ENCODE results near the gene BOK. TPM values are rescaled to one million over a fixed set of nuclear protein-coding genes. Genes with fewer than 3 reads are reported as not detected.
A peak's percentile ranks its signal among the peaks of the same experiment; 100 is the strongest.

BOK gene
- total RNA-seq, 1 donor from 2014 or later = not detected

DNA sequence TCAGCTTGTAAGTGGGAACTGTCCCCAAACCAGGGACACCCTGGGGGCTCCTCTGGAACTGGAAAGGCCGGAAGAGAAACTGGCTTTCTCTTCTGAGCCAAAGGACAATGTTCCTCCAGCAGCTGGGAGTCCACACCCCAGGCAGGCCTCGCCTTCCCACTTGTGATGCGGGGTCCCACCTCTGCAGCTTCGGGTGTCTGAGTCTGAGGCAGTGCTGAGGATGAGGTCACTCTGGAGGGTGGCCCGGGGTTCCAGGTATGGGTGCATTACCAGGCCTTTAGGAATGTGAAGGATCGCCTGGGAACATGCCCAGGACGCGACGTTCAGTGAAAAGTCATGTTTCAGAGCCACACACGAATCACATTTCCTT, 18.2 kb upstream of the BOK start:
- H3K4me3 Mint-ChIP-seq = peak overlapping the region; percentile 75

DNA sequence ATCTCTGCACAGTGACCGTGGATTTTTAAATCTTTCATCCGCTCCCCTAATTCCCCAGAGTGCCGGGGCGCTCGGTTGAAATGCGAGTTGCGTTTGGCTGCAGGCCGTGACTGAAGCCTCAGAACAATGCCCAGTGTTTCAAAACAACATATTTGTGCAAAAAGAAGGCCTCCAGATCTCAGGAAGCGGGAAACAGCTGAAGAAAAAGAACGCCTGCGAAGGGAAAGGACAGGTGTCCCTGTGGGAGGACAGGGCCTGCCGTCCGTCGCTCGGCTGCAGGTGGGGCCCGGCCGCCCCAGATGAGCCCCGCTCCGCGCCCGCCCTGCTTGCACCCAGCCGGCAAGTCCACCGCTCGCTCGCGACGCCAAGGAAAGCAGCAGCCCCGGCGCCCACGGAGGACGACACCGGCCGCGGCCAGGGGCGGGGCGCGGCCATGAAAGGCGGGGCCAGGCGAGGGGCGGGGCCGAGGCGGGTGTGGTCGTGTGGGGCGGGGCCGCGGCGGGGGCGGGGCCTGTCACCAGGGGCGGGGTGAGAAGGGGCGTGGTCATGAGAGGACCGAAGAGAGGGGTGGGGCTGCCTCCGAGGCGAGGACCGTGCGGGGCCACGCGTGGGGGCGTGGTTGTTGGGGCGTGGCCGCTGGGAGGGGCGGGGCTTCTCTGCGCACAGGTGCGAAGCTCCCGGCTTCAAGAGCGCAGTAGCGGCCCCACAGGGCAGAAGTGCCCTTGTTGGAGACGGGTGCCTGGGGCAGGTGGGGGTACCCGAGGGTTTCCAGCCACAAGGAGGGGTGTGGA, 17.6 kb upstream of the BOK start:
- TF ChIP-seq, protein P1, sequence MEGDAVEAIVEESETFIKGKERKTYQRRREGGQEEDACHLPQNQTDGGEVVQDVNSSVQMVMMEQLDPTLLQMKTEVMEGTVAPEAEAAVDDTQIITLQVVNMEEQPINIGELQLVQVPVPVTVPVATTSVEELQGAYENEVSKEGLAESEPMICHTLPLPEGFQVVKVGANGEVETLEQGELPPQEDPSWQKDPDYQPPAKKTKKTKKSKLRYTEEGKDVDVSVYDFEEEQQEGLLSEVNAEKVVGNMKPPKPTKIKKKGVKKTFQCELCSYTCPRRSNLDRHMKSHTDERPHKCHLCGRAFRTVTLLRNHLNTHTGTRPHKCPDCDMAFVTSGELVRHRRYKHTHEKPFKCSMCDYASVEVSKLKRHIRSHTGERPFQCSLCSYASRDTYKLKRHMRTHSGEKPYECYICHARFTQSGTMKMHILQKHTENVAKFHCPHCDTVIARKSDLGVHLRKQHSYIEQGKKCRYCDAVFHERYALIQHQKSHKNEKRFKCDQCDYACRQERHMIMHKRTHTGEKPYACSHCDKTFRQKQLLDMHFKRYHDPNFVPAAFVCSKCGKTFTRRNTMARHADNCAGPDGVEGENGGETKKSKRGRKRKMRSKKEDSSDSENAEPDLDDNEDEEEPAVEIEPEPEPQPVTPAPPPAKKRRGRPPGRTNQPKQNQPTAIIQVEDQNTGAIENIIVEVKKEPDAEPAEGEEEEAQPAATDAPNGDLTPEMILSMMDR (IDR thresholded peaks at IDR 0.05) = no peak
- Mint-ChIP-seq H3K4me1 (peaks cover 4% of the 10 kb centered on the region), H3K27me3 (peaks cover 17% of the 10 kb centered on the region), H3K27ac (no peak overlapping the region), H3K36me3 (ENCODE audit: low read depth) (no peaks in the 10 kb centered on the region), H3K4me3 (peak overlapping the region; percentile 75), H3K9me3 (no peaks in the 10 kb centered on the region)
- ATAC-seq (ENCODE audit: low read depth) (peak; percentile 94), DNase-seq (peak; percentile 58)
- intact Hi-C loops (cut with micrococcal nuclease) = loop anchor here (2.0 kb wide), 1 partner anchor 32 kb away; the partner anchor contains the start of gene STK25
- POLR2A ChIA-PET = interaction anchor here (0.6 kb wide), 1 partner anchor 53 kb away, joined by 7 read pairs; no protein-coding TSS in a partner anchor
- CTCF ChIA-PET = no interaction called here

More for the DNA sequence above, 18.2 kb upstream of the BOK start:
- H3K4me1 Mint-ChIP-seq = peaks cover 4% of the 10 kb centered on the region
- no peaks in the 10 kb centered on the region for H3K9me3 Mint-ChIP-seq
- ATAC-seq (ENCODE audit: low read depth) (no peak), DNase-seq (no peak)
- TF ChIP-seq, protein P1 (IDR thresholded peaks at IDR 0.05) = no peak
- intact Hi-C loops (cut with micrococcal nuclease) = loop anchor here (2.0 kb wide), 1 partner anchor 32 kb away; the partner anchor contains the start of gene STK25
- ChIA-PET CTCF (no interaction called here), POLR2A (interaction anchor here (0.6 kb wide), 1 partner anchor 53 kb away, joined by 7 read pairs; no protein-coding TSS in a partner anchor)
- no peak overlapping the region for H3K27ac Mint-ChIP-seq
- H3K36me3 Mint-ChIP-seq (ENCODE audit: low read depth) = no peaks in the 10 kb centered on the region
- H3K27me3 Mint-ChIP-seq = peaks cover 17% of the 10 kb centered on the region

DNA sequence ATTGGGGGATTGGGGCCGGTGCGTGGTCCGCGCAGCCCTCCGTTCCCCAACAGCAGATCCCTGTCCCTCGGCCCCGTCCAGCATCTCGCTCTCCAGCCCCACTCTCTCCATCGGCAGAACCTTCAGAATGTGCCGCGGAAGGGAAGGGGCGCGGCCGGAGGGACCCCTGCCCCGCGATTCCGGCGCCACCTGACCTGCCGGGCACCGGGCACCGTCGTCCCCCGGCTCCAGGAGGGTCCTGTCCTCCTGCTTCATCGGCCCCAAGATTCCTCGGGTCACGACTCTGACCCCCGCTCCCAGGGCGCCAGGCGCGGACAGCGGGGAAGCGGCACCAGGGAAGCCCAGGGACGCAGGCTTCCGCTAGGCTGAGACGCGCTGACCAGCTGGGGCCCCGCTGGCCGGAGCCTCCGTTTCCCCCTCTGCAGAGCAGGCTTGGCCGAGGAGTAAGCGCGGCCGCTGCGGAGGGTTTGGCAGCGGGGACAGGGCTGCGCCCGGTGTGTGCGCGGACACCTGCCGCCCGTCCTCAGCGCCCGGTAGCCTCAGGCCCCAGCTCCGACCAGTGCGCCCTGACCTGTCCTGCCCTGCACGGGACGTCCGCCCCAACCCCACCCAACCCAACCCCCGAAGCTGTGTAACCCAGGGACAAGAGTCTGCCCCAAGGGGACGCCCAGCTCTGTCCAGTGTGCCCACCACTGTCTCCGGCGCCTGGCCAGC, 16.8 kb upstream of the BOK start:
- no peak overlapping the region for H3K27ac Mint-ChIP-seq
- intact Hi-C loops (cut with micrococcal nuclease) = loop anchor here (2.0 kb wide), 1 partner anchor 33 kb away; the partner anchor contains the start of gene STK25
- H3K4me1 Mint-ChIP-seq = peaks cover 4% of the 10 kb centered on the region
- no peak for DNase-seq
- no peak for ATAC-seq (ENCODE audit: low read depth)
- POLR2A ChIA-PET = no interaction called here
- peaks cover 15% of the 10 kb centered on the region for H3K27me3 Mint-ChIP-seq
- CTCF ChIA-PET = no interaction called here
- TF ChIP-seq, protein P1 (IDR thresholded peaks at IDR 0.05) = no peak
- no peaks in the 10 kb centered on the region for H3K36me3 Mint-ChIP-seq (ENCODE audit: low read depth)
- H3K9me3 Mint-ChIP-seq = no peaks in the 10 kb centered on the region
- H3K4me3 Mint-ChIP-seq = peak overlapping the region; percentile 32

DNA sequence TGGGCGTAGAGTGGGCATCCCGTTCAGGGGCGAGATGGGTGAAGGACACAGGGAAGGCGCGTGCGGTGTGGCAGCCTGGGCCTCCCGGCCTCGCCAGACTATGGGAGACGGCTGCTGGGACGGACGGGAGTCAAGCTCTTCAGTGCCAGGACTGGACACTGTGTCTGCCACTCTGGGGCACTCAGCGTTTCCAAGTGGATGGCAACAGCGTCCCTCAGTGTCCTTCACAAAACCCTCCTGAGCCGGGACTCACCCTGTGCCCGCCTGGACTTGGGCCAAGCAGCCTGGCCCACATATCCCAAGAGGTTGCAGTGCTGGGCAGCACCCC, 16.3 kb upstream of the BOK start:
- Mint-ChIP-seq H3K27me3 (peaks cover 15% of the 10 kb centered on the region), H3K9me3 (no peaks in the 10 kb centered on the region), H3K27ac (no peak overlapping the region), H3K4me3 (peak overlapping the region; percentile 32), H3K4me1 (peaks cover 4% of the 10 kb centered on the region), H3K36me3 (ENCODE audit: low read depth) (no peaks in the 10 kb centered on the region)
- ChIA-PET POLR2A (no interaction called here), CTCF (no interaction called here)
- DNase-seq (no peak), ATAC-seq (ENCODE audit: low read depth) (no peak)
- TF ChIP-seq, protein P1 (IDR thresholded peaks at IDR 0.05) = no peak
- intact Hi-C loops (cut with micrococcal nuclease) = no loop called here

DNA sequence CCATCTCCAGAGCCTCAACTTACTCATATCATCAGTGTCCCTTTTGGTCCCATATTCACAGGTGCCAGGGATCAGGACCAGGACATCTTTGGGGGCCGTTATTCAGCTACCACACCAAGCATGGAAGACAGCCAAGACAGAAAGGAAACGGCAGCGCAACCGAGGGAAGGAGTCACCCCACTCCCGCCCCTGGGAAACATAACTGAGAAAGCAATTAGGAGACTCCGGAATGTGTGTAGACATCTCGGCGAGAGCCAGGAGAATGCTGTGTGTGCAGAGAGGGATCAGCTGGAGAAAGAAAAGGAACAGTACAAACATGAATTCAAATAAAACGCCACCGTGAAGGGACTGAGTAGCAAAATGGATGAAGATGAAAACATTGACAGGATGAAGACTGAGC, 13.4 kb upstream of the BOK start:
- CTCF ChIA-PET = no interaction called here
- Mint-ChIP-seq H3K27me3 (peaks cover 26% of the 10 kb centered on the region), H3K36me3 (ENCODE audit: low read depth) (no peaks in the 10 kb centered on the region), H3K4me1 (peaks cover 4% of the 10 kb centered on the region), H3K4me3 (no peak overlapping the region), H3K9me3 (no peaks in the 10 kb centered on the region), H3K27ac (no peak overlapping the region)
- TF ChIP-seq, protein P1 (IDR thresholded peaks at IDR 0.05) = no peak
- POLR2A ChIA-PET = no interaction called here
- ATAC-seq (ENCODE audit: low read depth) (no peak), DNase-seq (no peak)
- intact Hi-C loops (cut with micrococcal nuclease) = no loop called here
